Measurements from ENCODE around the gene METTL24.

Gene METTL24
- 0 to 1.2 (median 0.70) reads per million in 4 experiments for total RNA-seq

GRCh38 chr6:110357664-110358552, at the start of gene METTL24:
METTL24 (minus strand) TSS chr6:110358349; CDS start chr6:110358272, 77 bp downstream.
- no peak for DNase-seq

GRCh38 chr6:110404607-110405006, 46.5 kb upstream of the METTL24 start:
- DNase-seq = no peak

- DNase-seq = no peak
Observed at GRCh38 chr6:110401585-110402176, 43.5 kb upstream of the METTL24 start.

GRCh38 chr6:110400208-110400607, 42.1 kb upstream of the METTL24 start:
- DNase-seq = no peak

- DNase-seq = no peak
Observed at GRCh38 chr6:110399219-110400071, 41.3 kb upstream of the METTL24 start.

- no peak for DNase-seq
Observed at GRCh38 chr6:110398778-110399177, 40.6 kb upstream of the METTL24 start.

GRCh38 chr6:110395221-110395620, 37.1 kb upstream of the METTL24 start:
- DNase-seq = no peak

GRCh38 chr6:110394409-110394808, 36.3 kb upstream of the METTL24 start:
- no peak for DNase-seq

GRCh38 chr6:110392727-110393126, 34.6 kb upstream of the METTL24 start:
- no peak for DNase-seq

- DNase-seq = no peak
Observed at GRCh38 chr6:110390404-110390803, 32.3 kb upstream of the METTL24 start.

GRCh38 chr6:110389689-110390382, 31.7 kb upstream of the METTL24 start:
- no peak for DNase-seq

GRCh38 chr6:110387986-110388385, 29.8 kb upstream of the METTL24 start:
- DNase-seq = no peak

- DNase-seq = no peak
Observed at GRCh38 chr6:110385458-110385863, 27.3 kb upstream of the METTL24 start.

GRCh38 chr6:110378552-110378951, 20.4 kb upstream of the METTL24 start:
- no peak for DNase-seq

GRCh38 chr6:110369066-110369465, 10.9 kb upstream of the METTL24 start:
- no peak for DNase-seq

- DNase-seq = no peak
Observed at GRCh38 chr6:110368284-110368683, 10.1 kb upstream of the METTL24 start.

- no peak for DNase-seq
Observed at GRCh38 chr6:110367825-110368224, 9.7 kb upstream of the METTL24 start.

- DNase-seq = no peak
Observed at GRCh38 chr6:110366975-110367374, 8.8 kb upstream of the METTL24 start.

GRCh38 chr6:110366256-110366655, 8.1 kb upstream of the METTL24 start:
- no peak for DNase-seq

- no peak for DNase-seq
Observed at GRCh38 chr6:110364364-110365105, 6.4 kb upstream of the METTL24 start.

- DNase-seq = no peak
Observed at GRCh38 chr6:110363748-110364147, 5.6 kb upstream of the METTL24 start.

- no peak for DNase-seq
Observed at GRCh38 chr6:110360676-110361075, 2.5 kb upstream of the METTL24 start.
